Measurements from ENCODE around the gene HSBP1L1.
"Not testable (repeated sequence)": the region's sequence is repeated elsewhere in the genome, so short reads cannot be mapped to it uniquely, and the experiment has no call there.

The HSBP1L1 gene

DNA sequence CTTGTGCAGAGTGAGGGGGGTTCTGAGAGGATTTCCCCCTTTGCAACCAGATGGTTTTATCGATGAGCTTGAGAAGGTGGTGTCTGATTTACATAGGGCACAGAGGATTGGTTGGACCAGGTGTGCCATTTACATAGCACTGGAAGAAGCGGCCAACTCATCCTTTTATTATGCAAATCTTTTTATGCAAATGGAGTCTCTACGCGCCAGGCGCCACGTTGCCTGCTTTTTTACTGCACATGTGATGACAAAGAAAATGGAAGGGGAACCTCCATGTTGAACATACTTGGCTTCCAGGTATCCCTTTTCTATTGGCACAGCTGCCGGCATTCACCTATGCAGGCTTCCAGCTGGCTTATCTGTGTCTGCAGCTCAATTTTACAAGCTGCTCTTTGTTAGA, 42.3 kb downstream of the HSBP1L1 start:
- no peak for TF ChIP-seq CTCF (IDR thresholded peaks at IDR 0.05; ENCODE audit: insufficient read depth, low read length, poor library complexity, severe bottlenecking)
- H3K27me3 ChIP-seq (replicated peaks; ENCODE audit: control insufficient read depth, insufficient read depth, low read length): no peaks in the 10 kb centered on the region
- no peak for DNase-seq (ENCODE audit: extremely low read depth, insufficient read length)

GRCh38 chr18:80009661-80010550, 45.5 kb downstream of the HSBP1L1 start:
- TF ChIP-seq CTCF (IDR thresholded peaks at IDR 0.05; ENCODE audit: insufficient read depth, low read length, poor library complexity, severe bottlenecking): no peak
- H3K4me3 ChIP-seq (replicated peaks; ENCODE audit: low read depth, low read length): no peak overlapping the region
- no peak for DNase-seq (ENCODE audit: extremely low read depth, insufficient read length)
- H3K27me3 ChIP-seq (replicated peaks; ENCODE audit: control insufficient read depth, insufficient read depth, low read length): no peaks in the 10 kb centered on the region
- no peaks in the 10 kb centered on the region for H3K36me3 ChIP-seq (ENCODE audit: control insufficient read depth, insufficient read depth, low read length)

More for the DNA sequence above, 42.3 kb downstream of the HSBP1L1 start:
- H3K36me3 ChIP-seq (ENCODE audit: control insufficient read depth, insufficient read depth, low read length): no peaks in the 10 kb centered on the region
- H3K4me3 ChIP-seq (replicated peaks; ENCODE audit: low read depth, low read length): no peak overlapping the region

DNA sequence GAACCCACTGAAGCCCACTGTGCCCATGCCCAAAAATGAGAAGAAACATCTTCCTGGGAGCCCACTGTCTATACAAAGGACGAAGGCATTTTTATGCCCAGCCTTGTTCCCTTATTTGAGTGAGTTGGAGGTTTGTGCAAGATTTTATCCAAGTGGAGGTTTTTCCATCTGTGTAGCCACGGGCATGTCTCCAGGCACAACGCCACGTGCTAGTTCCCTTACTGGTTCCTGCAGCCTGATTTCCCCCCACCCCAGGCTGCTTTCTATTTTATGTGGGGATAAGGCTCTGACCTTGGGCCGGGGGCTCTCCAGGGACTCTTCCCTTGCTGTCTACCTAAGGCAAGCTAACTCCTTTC, 46.1 kb downstream of the HSBP1L1 start:
- no peak overlapping the region for H3K4me3 ChIP-seq (replicated peaks; ENCODE audit: low read depth, low read length)
- no peaks in the 10 kb centered on the region for H3K36me3 ChIP-seq (ENCODE audit: control insufficient read depth, insufficient read depth, low read length)
- no peaks in the 10 kb centered on the region for H3K27me3 ChIP-seq (replicated peaks; ENCODE audit: control insufficient read depth, insufficient read depth, low read length)
- no peak for TF ChIP-seq CTCF (IDR thresholded peaks at IDR 0.05; ENCODE audit: insufficient read depth, low read length, poor library complexity, severe bottlenecking)
- DNase-seq (ENCODE audit: extremely low read depth, insufficient read length): no peak

GRCh38 chr18:80011496-80012137, 47.2 kb downstream of the HSBP1L1 start:
- not testable (repeated sequence) for DNase-seq (ENCODE audit: extremely low read depth, insufficient read length); H3K4me3 ChIP-seq (replicated peaks; ENCODE audit: low read depth, low read length); H3K27me3 ChIP-seq (replicated peaks; ENCODE audit: control insufficient read depth, insufficient read depth, low read length)

GRCh38 chr18:80012714-80013113, 48.3 kb downstream of the HSBP1L1 start:
- Histone ChIP-seq H3K36me3 (ENCODE audit: control insufficient read depth, insufficient read depth, low read length) (no peaks in the 10 kb centered on the region), H3K4me3 (replicated peaks; ENCODE audit: low read depth, low read length) (no peak overlapping the region), H3K27me3 (replicated peaks; ENCODE audit: control insufficient read depth, insufficient read depth, low read length) (no peaks in the 10 kb centered on the region)
- no peak for DNase-seq (ENCODE audit: extremely low read depth, insufficient read length)
- TF ChIP-seq CTCF (IDR thresholded peaks at IDR 0.05; ENCODE audit: insufficient read depth, low read length, poor library complexity, severe bottlenecking): no peak

More at GRCh38 chr18:80011496-80012137, 47.2 kb downstream of the HSBP1L1 start:
- not testable (repeated sequence) for H3K36me3 ChIP-seq (ENCODE audit: control insufficient read depth, insufficient read depth, low read length)
